Epidermal melanocyte (primary cell): Measurements from ENCODE around the gene FAM47E.
"Not testable (repeated sequence)": the region's sequence is repeated elsewhere in the genome, so short reads cannot be mapped to it uniquely, and the experiment has no call there.

Experiments used
- DNase-seq: peaks from one replicate; pipeline ENCODE4 v3.0.0; 2011; ENCODE audit warnings: low spot score; ENCODE audit not compliant: insufficient read length

FAM47E gene

GRCh38 chr4:76224171-76224570 is 27.4 kb upstream of the FAM47E start:
- no peak for DNase-seq

GRCh38 chr4:76226418-76226817 is 25.1 kb upstream of the FAM47E start:
- DNase-seq, result no peak

- DNase-seq, result no peak
Observed at GRCh38 chr4:76232681-76233080, 18.8 kb upstream of the FAM47E start.

GRCh38 chr4:76233083-76233482 is 18.4 kb upstream of the FAM47E start:
- DNase-seq, result no peak

- DNase-seq, result no peak
Observed at GRCh38 chr4:76233529-76233928, 18.0 kb upstream of the FAM47E start.

GRCh38 chr4:76233967-76234678 is 17.4 kb upstream of the FAM47E start:
- no peak for DNase-seq

GRCh38 chr4:76234679-76235044 is 16.9 kb upstream of the FAM47E start:
- DNase-seq, result no peak

GRCh38 chr4:76235407-76235806 is 16.1 kb upstream of the FAM47E start:
- no peak for DNase-seq

- DNase-seq, result no peak
Observed at GRCh38 chr4:76235915-76236314, 15.6 kb upstream of the FAM47E start.

GRCh38 chr4:76238236-76238635 is 13.3 kb upstream of the FAM47E start:
- DNase-seq, result no peak

GRCh38 chr4:76238701-76239100 is 12.8 kb upstream of the FAM47E start:
- no peak for DNase-seq

GRCh38 chr4:76240236-76240635 is 11.3 kb upstream of the FAM47E start:
- no peak for DNase-seq

GRCh38 chr4:76243877-76244276 is 7.6 kb upstream of the FAM47E start:
- DNase-seq, result not testable (repeated sequence)

GRCh38 chr4:76246025-76246424 is 5.5 kb upstream of the FAM47E start:
- DNase-seq, result no peak

GRCh38 chr4:76246852-76247251 is 4.7 kb upstream of the FAM47E start:
- no peak for DNase-seq

- no peak for DNase-seq
Observed at GRCh38 chr4:76250962-76251361, 559 bp upstream of the FAM47E start.

GRCh38 chr4:76252271-76252653 is 741 bp downstream of the FAM47E start:
- DNase-seq, result no peak

- DNase-seq, result no peak
Observed at GRCh38 chr4:76253511-76253910, 2.0 kb downstream of the FAM47E start.

GRCh38 chr4:76256032-76256431 is 4.5 kb downstream of the FAM47E start:
- DNase-seq, result no peak

GRCh38 chr4:76256968-76257367 is 5.4 kb downstream of the FAM47E start:
- no peak for DNase-seq

- DNase-seq, result no peak
Observed at GRCh38 chr4:76257824-76258223, 6.3 kb downstream of the FAM47E start.

- no peak for DNase-seq
Observed at GRCh38 chr4:76260571-76260970, 9.1 kb downstream of the FAM47E start.

- DNase-seq, result no peak
Observed at GRCh38 chr4:76265631-76266218, 14.2 kb downstream of the FAM47E start.
